OCI-LY3 (cell line): ENCODE measurements around the gene FAM177B.

Experiments used
- H2AFZ ChIP-seq: fragments of 200-600, 300-600 bp; shearing (Covaris generic); 2 replicates; pipeline ENCODE4 v1.6.0; 2014; ENCODE audit warnings: antibody characterized with exemption, low read depth, low read length
- H3K27ac ChIP-seq: fragments of 200-600, 300-600 bp; sonication (generic); 2 replicates; pipeline ENCODE4 v1.5.1; 2014; ENCODE audit warnings: mild to moderate bottlenecking, low read length, moderate library complexity, mixed read lengths
- H3K27me3 ChIP-seq: fragments of 200-600, 300-600 bp; sonication (generic); 2 replicates; pipeline ENCODE4 v1.6.1; 2014; ENCODE audit warnings: low read depth, low read length, mixed read lengths
- H3K36me3 ChIP-seq: fragments of 200-600, 300-600 bp; sonication (generic); replicated peaks from 2 replicates; pipeline ENCODE3; 2014; ENCODE audit warnings: low read depth, low read length, mixed read lengths
- H3K4me1 ChIP-seq: fragments of 300-600, 200-600 bp; sonication (generic); 2 replicates; pipeline ENCODE4 v1.6.1; 2014; ENCODE audit warnings: low read length, mixed read lengths
- H3K4me2 ChIP-seq: fragments of 200-600, 300-600 bp; sonication (generic); 2 replicates; pipeline ENCODE4 v1.6.1; 2014; ENCODE audit warnings: low read length, mixed read lengths
- H3K4me3 ChIP-seq: fragments of 300-600, 200-600 bp; sonication (generic); 2 replicates; pipeline ENCODE4 v1.5.1; 2014; ENCODE audit warnings: antibody characterized with exemption, mild to moderate bottlenecking, low read length, moderate library complexity
- H3K79me2 ChIP-seq: fragments of 300-600, 200-600 bp; shearing (Covaris generic); 2 replicates; pipeline ENCODE4 v1.6.1; 2014; ENCODE audit warnings: mild to moderate bottlenecking, low read length, mixed read lengths
- H3K9ac ChIP-seq: fragments of 300-600, 200-600 bp; shearing (Covaris generic); 2 replicates; pipeline ENCODE4 v1.6.0; 2014; ENCODE audit warnings: mild to moderate bottlenecking, low read length, moderate library complexity
- H3K9me3 ChIP-seq: fragments of 200-600, 300-600 bp; shearing (Covaris generic); 2 replicates; pipeline ENCODE4 v1.6.1; 2014; ENCODE audit warnings: low read length, mixed read lengths; ENCODE audit not compliant: insufficient read depth
- H4K20me1 ChIP-seq: fragments of 200-600, 300-600 bp; sonication (generic); 2 replicates; pipeline ENCODE4 v1.6.1; 2016; ENCODE audit warnings: low read length, mixed read lengths; ENCODE audit not compliant: insufficient read depth
- CTCF ChIP-seq: fragments of 200-600, 300-600 bp; sonication (generic); IDR thresholded peaks from 2 replicates; pipeline ENCODE4 v1.5.1; 2014; ENCODE audit warnings: antibody characterized with exemption, low read length, low read depth
- EZH2phosphoT487 ChIP-seq: fragments of 200-600 bp; shearing (Covaris generic); IDR thresholded peaks from 2 replicates; pipeline ENCODE4 v1.6.1; 2018; ENCODE audit warnings: antibody characterized with exemption, mixed run types, low read depth

The FAM177B gene

DNA sequence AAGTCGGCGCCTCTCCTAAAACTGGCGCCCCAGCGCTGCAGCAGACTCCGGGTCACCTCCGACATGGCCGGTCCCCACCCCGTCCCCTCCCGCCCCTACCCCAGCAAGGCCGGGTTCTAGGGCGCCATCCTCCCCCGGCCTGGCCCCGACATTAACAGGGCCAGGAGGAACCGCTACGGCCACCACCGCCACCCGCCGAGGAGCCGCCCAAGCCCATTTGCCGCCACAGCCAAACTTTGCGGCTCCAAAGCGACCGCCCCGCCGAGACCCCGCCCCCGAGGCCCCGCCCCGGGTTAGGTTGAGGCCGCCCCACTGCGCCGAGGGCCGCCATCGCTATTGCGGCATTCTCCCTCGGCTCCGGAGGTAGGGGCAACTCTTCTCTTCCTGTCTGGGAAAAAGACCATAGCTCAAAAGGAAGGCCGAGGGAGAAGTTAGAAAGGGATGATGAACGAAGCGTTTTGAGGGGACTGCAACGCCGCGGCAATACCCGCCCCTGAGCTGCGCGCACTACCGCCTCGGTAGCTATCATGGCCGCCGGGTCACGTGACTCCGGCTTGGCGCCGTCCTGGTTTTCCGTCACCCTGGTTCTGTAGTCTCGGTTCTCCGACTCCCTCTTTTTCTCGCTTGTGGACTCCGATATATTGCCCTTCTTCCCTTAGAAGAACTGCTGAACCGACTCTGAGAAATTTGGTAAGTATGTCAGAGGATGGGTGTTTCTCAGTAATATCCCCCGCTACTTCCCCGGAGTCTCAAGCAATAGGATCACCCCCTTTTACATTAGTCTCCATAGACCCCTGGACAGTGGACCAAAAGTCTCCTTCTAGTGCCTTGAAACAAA lies 24.5 kb upstream of the FAM177B start, which contains the start of the genes AIDA and BROX:
AIDA (minus strand) TSS at position 239 of the 838 bp plus-strand sequence; CDS start at position 65, 174 bp downstream.
BROX (plus strand) TSS at position 312 of the 838 bp plus-strand sequence. CDS start 3,136 bp downstream, outside the sequence.
- H2AFZ ChIP-seq, result peak within 1 kb of the TSS; percentile 92

DNA sequence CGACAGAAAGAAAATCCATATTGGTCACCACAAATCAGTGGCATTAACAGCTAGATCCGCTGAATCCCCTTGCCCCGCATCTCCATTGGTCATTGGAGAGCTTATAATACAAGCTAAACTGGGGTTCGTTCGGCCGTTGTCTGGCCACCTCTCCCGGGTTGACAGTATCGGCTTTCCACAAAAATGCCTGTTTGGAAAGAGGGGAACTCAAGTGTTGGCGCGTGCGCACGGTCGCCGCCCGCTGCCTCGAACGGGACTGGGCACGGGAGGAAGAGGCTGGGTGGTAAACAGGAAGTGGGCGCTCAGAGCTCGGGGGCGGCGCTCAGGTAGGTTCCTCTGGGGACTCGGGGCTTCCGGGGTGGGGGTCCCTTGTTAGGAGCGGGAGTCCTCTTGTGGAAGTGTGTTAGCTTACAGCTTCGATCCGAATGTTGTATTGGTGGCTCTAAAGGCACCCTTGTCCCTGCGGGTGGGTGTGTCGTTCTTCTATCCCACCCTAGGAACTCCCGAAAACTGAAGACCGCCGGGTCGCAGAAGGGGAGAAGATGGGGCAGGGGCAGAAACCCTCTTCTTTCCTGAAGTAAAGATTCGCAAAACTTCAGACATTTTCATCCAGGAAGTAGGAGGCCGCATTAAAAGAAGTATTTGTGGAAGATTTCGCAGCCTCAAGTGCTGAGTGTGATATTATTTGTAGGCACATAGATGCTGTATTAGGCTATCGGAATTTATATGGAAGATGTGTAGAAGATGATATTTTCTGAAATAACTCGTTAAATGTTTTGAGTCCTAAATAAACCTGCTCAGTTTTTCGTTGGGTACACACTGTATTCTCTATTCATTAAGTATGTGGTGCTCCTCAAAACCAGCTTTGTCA lies 23.7 kb upstream of the FAM177B start:
- Histone ChIP-seq H3K36me3 (peaks cover 17% of the 10 kb centered on the region), H3K79me2 (peaks cover 37% of the 10 kb centered on the region), H3K27me3 (no peaks in the 10 kb centered on the region), H3K4me3 (peak overlapping the region; percentile 92), H4K20me1 (0 out of 2 replicates have a peak, but pooled peaks cover 4% of the 10 kb centered on the region), H3K4me1 (peaks cover 11% of the 10 kb centered on the region), H3K4me2 (peak overlapping the region; percentile 76), H3K9me3 (no peaks in the 10 kb centered on the region), H3K9ac (peak overlapping the region; percentile 99), H3K27ac (peak overlapping the region; percentile 91), H2AFZ (peak overlapping the region; percentile 92)
- peak; percentile 23 for TF ChIP-seq CTCF
- TF ChIP-seq EZH2phosphoT487, result no peak

More for the DNA sequence above, 24.5 kb upstream of the FAM177B start, which contains the start of the genes AIDA and BROX:
- TF ChIP-seq EZH2phosphoT487 (no peak), CTCF (no peak)
- peak within 1 kb of the TSS; percentile 94 for H3K4me2 ChIP-seq
- peaks cover 37% of the 10 kb centered on the region for H3K79me2 ChIP-seq
- H3K9ac ChIP-seq, result peak within 1 kb of the TSS; percentile 99
- no peaks in the 10 kb centered on the region for H3K27me3 ChIP-seq
- H3K4me1 ChIP-seq, result peaks cover 11% of the 10 kb centered on the region
- H3K9me3 ChIP-seq, result no peaks in the 10 kb centered on the region
- 0 out of 2 replicates have a peak, but pooled peaks cover 4% of the 10 kb centered on the region for H4K20me1 ChIP-seq
- peak within 1 kb of the TSS; percentile 91 for H3K27ac ChIP-seq
- peak within 1 kb of the TSS; percentile 92 for H3K4me3 ChIP-seq
- H3K36me3 ChIP-seq, result peaks cover 11% of the 10 kb centered on the region

GRCh38 chr1:222716393-222716792 lies 20.6 kb upstream of the FAM177B start:
- Histone ChIP-seq H3K36me3 (peaks cover 26% of the 10 kb centered on the region), H3K4me2 (no peak overlapping the region), H3K79me2 (peaks cover 15% of the 10 kb centered on the region), H3K27ac (no peak overlapping the region), H3K9ac (no peak overlapping the region), H3K4me1 (peaks cover 4% of the 10 kb centered on the region), H4K20me1 (no peaks in the 10 kb centered on the region), H2AFZ (no peak overlapping the region), H3K9me3 (no peaks in the 10 kb centered on the region), H3K4me3 (no peak overlapping the region), H3K27me3 (no peaks in the 10 kb centered on the region)
- TF ChIP-seq EZH2phosphoT487, result no peak
- no peak for TF ChIP-seq CTCF

- Histone ChIP-seq H3K9ac (no peak overlapping the region), H4K20me1 (peaks cover 23% of the 10 kb centered on the region), H3K27me3 (0 out of 2 replicates have a peak, but pooled peaks cover 4% of the 10 kb centered on the region), H2AFZ (no peak overlapping the region), H3K27ac (no peak overlapping the region), H3K36me3 (peaks cover 66% of the 10 kb centered on the region), H3K9me3 (no peaks in the 10 kb centered on the region), H3K79me2 (no peaks in the 10 kb centered on the region), H3K4me2 (no peak overlapping the region), H3K4me1 (peaks cover 41% of the 10 kb centered on the region), H3K4me3 (no peak overlapping the region)
- TF ChIP-seq EZH2phosphoT487, result no peak
Observed at GRCh38 chr1:222728746-222729145, 8.3 kb upstream of the FAM177B start.
